ENCODE data around the gene NAA40. TPM values are rescaled to one million over a fixed set of nuclear protein-coding genes. Genes with fewer than 3 reads are reported as not detected.
A peak's percentile ranks its signal among the peaks of the same experiment; 100 is the strongest.

Gene NAA40
- total and polyA plus RNA-seq, 2 of the 13 experiments (the other 11 are each of a cell fraction or from before 2014, with no cell fraction given), result 11.1 to 17.9 TPM

GRCh38 chr11:63919267-63920125 is 19.3 kb upstream of the NAA40 start (continued):
- TF ChIP-seq HOXA5 (CRISPR knock-in tag; IDR thresholded peaks at IDR 0.05), result no peak
- TF ChIP-seq SP5 (CRISPR knock-in tag; IDR thresholded peaks at IDR 0.05; ENCODE audit: borderline replicate concordance, low read depth), result peak; percentile 91
- TF ChIP-seq ZNF329 (CRISPR knock-in tag; IDR thresholded peaks at IDR 0.05; ENCODE audit: low read depth), result 0 out of 2 replicates have a peak, but pooled peaks have one; percentile 37
- no peak for TF ChIP-seq TCF7L2 (IDR thresholded peaks at IDR 0.05; ENCODE audit: low read depth, low read length)
- no peak for TF ChIP-seq ZNF3 (CRISPR knock-in tag; IDR thresholded peaks at IDR 0.05)
- TF ChIP-seq ZBTB46 (CRISPR knock-in tag; IDR thresholded peaks at IDR 0.05; ENCODE audit: borderline replicate concordance), result 0 out of 2 replicates have a peak, but pooled peaks have one; percentile 40
- no peak for TF ChIP-seq NONO (IDR thresholded peaks at IDR 0.05)
- peak; percentile 52 for TF ChIP-seq NONO (CRISPR knock-in tag; conservative IDR thresholded peaks at IDR 0.05)
- no peak for TF ChIP-seq PREB (CRISPR knock-in tag; IDR thresholded peaks at IDR 0.05)
- no peak for TF ChIP-seq ZNF232 (CRISPR knock-in tag; IDR thresholded peaks at IDR 0.05; ENCODE audit: borderline replicate concordance)
- TF ChIP-seq AKNA (CRISPR knock-in tag; IDR thresholded peaks at IDR 0.05; ENCODE audit: borderline replicate concordance), result no peak
- TF ChIP-seq FOXK2 (IDR thresholded peaks at IDR 0.05), result no peak
- TF ChIP-seq ATF1 (CRISPR knock-in tag; IDR thresholded peaks at IDR 0.05), result no peak
- peak; percentile 66; the same call in 1 of the 2 replicates for TF ChIP-seq ZNF746 (CRISPR knock-in tag; IDR thresholded peaks at IDR 0.05)
- no peak; the same call in 1 of the 2 replicates for TF ChIP-seq FOXC1 (CRISPR knock-in tag; IDR thresholded peaks at IDR 0.05; ENCODE audit: borderline replicate concordance)
- no peak; the same call in 1 of the 2 replicates for TF ChIP-seq ZNF891 (CRISPR knock-in tag; IDR thresholded peaks at IDR 0.05)
- no peak for TF ChIP-seq PRDM15 (CRISPR knock-in tag; IDR thresholded peaks at IDR 0.05)
- no peak for TF ChIP-seq SP1 (IDR thresholded peaks at IDR 0.05)
- peak; percentile 46; the same call in 1 of the 2 replicates for TF ChIP-seq SP1 (CRISPR knock-in tag; IDR thresholded peaks at IDR 0.05)
